Limb (tissue), 2 donors: ENCODE results near the gene PCNT.

Experiments
- DNase-seq, 2 donors: peaks; one replicate each; pipeline ENCODE4 v3.0.0-alpha.2; 2016; ENCODE audit errors: extremely low spot score in 2 of 2

Gene PCNT

GRCh38 chr21:46329796-46330195 lies 5.8 kb downstream of the PCNT start:
- DNase-seq = no peak

GRCh38 chr21:46334351-46335140 lies 10.6 kb downstream of the PCNT start:
- DNase-seq = no peak

GRCh38 chr21:46336603-46337002 lies 12.6 kb downstream of the PCNT start:
- no peak for DNase-seq

DNA sequence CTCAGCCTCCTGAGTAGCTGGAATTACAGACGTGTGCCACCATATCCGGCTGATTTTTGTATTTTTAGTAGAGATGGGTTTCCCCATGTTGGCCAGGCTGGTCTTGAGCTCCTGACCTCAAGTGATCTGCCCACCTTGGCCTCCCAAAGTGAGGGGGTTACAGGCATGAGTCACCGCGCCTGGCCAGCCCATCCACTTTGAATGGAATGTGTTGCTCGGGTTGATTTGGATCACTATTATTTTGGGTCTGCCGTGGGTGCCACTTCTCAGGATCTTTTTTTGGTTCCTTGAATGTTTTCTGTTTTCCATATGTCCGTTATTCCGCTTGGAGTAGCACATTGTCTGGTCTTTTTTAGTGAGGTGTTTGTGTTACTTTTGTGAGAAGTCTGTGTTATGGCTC lies 17.0 kb downstream of the PCNT start:
- no peak for DNase-seq

DNA sequence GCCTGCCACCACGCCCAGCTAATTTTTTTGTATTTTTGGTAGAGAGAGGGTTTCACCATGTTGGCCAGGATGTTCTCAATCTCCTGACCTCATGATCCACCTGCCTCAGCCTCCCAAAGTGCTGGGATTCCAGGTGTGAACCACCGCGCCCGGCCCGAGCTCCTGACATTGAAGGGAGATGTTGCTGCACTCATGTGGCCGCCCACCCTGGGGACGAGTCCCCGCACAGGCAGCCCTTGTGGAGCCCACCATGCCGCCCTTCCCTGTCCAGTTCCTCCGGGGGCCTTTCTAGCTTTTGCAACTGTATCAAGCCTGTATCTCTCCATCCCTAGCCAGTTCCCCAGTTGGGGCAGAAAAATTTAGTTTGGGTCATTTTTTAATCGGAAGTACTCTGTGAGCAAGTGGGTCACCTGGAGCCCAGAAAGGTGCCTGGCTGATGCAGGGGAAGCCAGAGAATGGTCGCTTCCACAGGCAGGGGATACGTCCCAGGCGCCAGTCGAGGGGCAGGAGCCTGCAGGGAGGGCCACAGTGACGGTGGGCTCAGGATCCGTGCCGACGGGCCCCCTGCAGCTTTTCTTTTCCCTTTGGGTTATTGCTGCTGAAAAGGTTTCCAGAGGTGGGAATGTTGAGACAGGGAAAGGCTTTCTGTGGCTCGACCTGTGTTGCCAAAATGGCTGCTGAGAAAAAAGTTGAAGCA lies 20.4 kb downstream of the PCNT start:
- no peak for DNase-seq

- DNase-seq = no peak
These were observed 21.9 kb downstream of the PCNT start for GRCh38 chr21:46345861-46346260.

DNA sequence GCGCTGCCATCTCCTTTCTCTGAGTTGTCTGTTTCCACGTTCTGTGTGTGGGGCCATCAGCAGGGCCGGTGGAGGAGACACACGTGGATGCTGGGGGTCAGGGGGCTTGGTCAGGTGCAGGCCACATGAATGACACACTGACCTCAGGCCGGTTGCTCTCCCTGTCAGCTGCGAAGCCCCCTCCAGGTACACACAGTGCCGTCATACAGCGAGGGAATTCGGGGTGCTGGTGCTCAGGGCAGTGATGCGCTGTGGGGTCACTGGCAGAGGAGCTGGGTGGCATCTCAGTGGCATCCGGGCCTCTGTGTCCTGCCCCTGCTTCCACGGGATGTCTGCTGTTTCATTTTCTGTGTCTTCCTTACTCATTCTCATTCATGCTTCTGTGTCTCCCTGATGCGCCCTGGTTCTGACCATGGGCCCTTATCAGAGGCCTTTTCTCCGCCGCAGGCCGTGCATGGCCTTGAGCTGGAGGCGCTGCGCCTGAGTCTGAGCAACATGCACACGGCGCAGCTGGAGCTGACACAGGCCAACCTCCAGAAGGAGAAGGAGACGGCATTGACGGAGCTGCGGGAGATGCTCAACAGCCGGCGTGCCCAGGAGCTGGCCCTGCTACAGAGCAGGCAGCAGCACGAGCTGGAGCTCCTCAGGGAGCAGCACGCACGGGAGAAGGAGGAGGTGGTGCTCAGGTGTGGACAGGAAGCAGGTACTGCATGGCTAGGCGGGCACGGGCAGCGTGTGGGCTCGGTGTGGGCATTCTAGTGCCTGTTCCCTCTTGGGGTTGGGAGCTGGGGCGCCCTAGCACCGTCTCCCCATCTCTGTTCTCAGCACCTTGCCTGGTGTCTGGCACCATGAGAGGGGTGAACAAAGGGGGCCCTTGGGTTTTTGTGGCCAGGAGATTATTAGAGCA lies 22.6 kb downstream of the PCNT start:
- DNase-seq = no peak

GRCh38 chr21:46347203-46347550 lies 23.2 kb downstream of the PCNT start:
- DNase-seq = no peak

DNA sequence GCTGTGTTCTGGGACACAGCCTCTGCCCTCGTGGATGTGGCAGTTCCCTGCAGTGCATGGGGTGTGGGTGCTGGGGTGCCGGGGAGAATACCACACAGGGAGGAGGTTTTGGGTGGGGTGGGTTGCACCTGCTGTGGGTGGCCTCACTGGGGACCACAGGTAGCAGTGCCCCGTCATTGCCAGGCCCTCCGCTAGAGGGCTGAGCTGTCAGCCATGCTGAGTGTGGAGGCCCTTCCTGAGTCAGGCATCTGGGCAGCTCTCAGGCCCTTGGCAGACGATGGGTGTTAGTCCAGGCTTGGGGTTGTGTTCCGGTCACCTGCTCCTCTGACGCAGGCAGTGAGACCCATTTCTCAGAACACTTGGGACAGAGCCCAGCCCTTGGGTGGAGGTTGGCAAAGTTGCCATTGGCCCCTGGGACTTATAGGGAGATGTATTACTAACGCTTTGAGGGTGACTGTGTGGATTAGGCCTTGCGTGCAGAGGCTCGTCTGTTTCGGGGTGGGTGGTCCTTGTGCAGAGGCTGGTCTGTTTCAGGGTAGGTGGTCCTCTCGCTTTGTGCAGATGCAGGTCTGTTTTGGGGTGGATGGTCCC lies 23.9 kb downstream of the PCNT start:
- no peak for DNase-seq

GRCh38 chr21:46349134-46349760 lies 25.3 kb downstream of the PCNT start:
- DNase-seq = no peak

- DNase-seq = no peak
These were observed 26.6 kb downstream of the PCNT start for GRCh38 chr21:46350571-46350970.

DNA sequence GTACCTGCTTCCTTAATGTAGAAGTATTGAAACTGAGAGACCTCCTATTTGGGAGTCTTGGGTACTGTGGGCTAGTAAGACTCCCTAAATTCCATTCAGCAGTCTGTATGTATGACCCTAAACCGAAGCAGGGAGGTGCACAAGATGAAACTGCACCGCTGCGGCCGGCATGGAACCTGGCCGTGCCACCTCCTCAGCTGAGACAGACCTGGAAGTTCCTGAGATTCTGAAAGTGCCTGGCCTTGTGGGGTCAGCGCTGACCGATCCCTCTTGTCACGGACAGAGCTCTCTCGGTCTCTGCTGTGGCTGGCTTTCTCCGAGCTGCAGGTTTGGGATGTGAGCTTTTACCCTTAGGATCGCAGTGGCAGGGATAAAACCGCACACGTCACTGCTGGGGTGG lies 27.0 kb downstream of the PCNT start:
- DNase-seq = no peak

DNA sequence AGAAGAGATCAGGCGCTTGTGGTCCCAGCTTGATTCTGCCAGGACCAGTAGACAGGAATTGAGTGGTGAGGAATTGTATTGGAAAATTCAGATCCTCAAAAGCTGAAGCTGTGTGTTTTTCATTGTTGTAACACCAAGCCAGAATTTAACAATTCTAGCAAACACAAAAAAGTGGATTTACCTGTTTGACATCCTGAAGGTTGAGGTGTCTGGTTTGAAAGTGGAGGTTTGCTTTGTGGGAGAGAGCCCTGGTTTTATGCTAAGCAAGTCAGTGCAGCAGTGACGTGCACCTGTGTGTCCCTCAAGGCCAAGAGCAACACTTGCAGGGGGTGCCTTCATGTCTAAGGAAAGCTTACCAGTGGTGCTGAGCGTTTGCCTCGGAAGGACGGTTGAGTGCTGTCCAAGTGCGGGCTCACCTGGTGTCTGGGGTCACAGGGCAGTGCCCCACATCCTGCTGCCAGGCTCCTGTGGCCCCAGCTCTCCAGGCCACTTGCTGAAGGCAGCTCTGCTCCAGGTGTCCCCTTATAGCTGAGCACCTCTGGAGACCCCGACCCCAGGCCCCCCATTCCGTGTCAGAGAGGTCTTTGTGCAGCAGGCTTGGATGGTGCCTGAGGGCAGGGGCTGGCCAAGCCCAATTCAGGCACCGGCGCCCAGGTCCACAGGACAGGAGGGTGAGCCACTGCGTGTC lies 27.7 kb downstream of the PCNT start:
- DNase-seq = no peak

DNA sequence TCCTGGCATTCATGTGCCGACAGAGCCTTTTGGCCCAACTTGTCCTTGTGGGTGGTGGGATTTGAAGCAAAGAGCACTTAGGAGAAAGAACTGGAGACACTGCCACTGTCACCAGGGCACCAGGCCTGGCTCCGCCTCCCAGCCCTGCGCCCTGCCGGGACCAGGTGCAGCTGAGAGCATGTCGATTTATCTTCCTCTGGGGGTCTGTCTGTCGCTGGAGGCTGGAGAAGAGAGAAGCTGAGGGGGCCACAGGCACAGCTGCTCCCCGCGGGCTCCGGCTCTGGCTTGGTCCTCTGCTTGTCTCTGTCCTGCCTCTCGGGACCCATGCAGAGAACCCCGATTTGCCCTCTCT lies 28.2 kb downstream of the PCNT start:
- no peak for DNase-seq

GRCh38 chr21:46352913-46353312 lies 29.0 kb downstream of the PCNT start:
- DNase-seq = no peak

GRCh38 chr21:46354046-46354445 lies 30.1 kb downstream of the PCNT start:
- DNase-seq = no peak

DNA sequence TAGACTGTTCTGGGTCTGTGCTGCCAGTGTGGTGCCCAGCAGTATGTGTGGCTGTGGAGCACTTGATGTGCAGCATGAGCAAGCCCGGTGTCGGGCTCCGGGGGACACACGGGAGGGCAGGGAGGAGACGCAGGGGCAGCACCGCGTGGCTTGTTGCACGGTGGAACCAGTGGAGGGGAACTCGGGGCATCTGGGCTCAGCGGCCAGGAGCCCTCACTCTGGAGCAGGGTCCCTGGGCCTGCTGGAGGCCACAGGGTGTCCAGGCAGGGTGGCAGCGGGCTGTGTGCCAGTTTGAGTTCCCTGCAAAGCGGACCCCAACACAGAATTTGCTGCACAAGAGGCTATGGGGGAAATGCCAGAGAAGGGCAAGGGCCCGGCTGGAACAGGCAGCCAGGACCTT lies 30.6 kb downstream of the PCNT start:
- no peak for DNase-seq

- no peak for DNase-seq
These were observed 31.4 kb downstream of the PCNT start for GRCh38 chr21:46355161-46356004.

- DNase-seq = no peak
These were observed 32.0 kb downstream of the PCNT start for GRCh38 chr21:46356005-46356338.
